Keratinocyte (primary cell): ENCODE data around the gene CALM1. TPM values are rescaled to one million over a fixed set of nuclear protein-coding genes. Genes with fewer than 3 reads are reported as not detected.
A peak's percentile ranks its signal among the peaks of the same experiment; 100 is the strongest.

Experiments used
- DNase-seq: peaks from one replicate; pipeline ENCODE4 v3.0.0-alpha.2; 2011; ENCODE audit warnings: low read depth, missing footprints, low spot score
- FAIRE-seq: peaks from 2 replicates; lab custom pipeline; 2011; peaks lifted over from hg19 to GRCh38; lab: Jason Lieb, UNC
- H2AFZ ChIP-seq: 2 replicates; pipeline ENCODE4 v1.6.0; 2012; ENCODE audit warnings: low read length, control low read depth, inconsistent platforms; ENCODE audit not compliant: control insufficient read depth
- H3K27ac ChIP-seq: 2 replicates; pipeline ENCODE4 v1.5.1; 2011; ENCODE audit warnings: low read length; ENCODE audit not compliant: control insufficient read depth, insufficient read depth
- H3K27me3 ChIP-seq: 3 replicates; pipeline ENCODE4 v1.6.0; 2011; ENCODE audit warnings: low read length; ENCODE audit not compliant: control insufficient read depth, insufficient read depth; ENCODE audit errors: extremely low read depth
- H3K36me3 ChIP-seq, 2 experiments: 2 replicates in 1 of 2; 3 replicates in 1 of 2; pipeline ENCODE4 v1.5.1; 2011; ENCODE audit warnings: low read length in 2 of 2, mild to moderate bottlenecking in 1 of 2; ENCODE audit not compliant: control insufficient read depth in 2 of 2, insufficient read depth in 2 of 2; ENCODE audit errors: extremely low read depth in 1 of 2
- H3K4me1 ChIP-seq: 3 replicates; pipeline ENCODE4 v1.5.1; 2011; ENCODE audit warnings: low read length; ENCODE audit not compliant: control insufficient read depth, insufficient read depth; ENCODE audit errors: extremely low read depth
- H3K4me2 ChIP-seq: 3 replicates; pipeline ENCODE4 v1.6.0; 2011; ENCODE audit warnings: low read depth, low read length; ENCODE audit not compliant: control insufficient read depth, insufficient read depth; ENCODE audit errors: extremely low read depth
- H3K4me3 ChIP-seq, 3 experiments: fragments of 200-600 bp in 1 of 3; sonication (generic) in 1 of 3; 2 replicates in 2 of 3; 3 replicates in 1 of 3; pipeline ENCODE4 v1.5.1; 2011 to 2016; ENCODE audit warnings: low read length in 3 of 3, mild to moderate bottlenecking in 3 of 3, control low read depth in 2 of 3, inconsistent platforms in 1 of 3, low read depth in 1 of 3, mixed read lengths in 1 of 3, mixed run types in 1 of 3, moderate library complexity in 1 of 3; ENCODE audit not compliant: control insufficient read depth in 2 of 3, insufficient read depth in 2 of 3; ENCODE audit errors: extremely low read depth in 1 of 3
- H3K79me2 ChIP-seq: 2 replicates; pipeline ENCODE4 v1.6.0; 2012; ENCODE audit warnings: low read length; ENCODE audit not compliant: control insufficient read depth, insufficient read depth
- H3K9ac ChIP-seq: 3 replicates; pipeline ENCODE4 v1.6.0; 2011; ENCODE audit warnings: low read length; ENCODE audit not compliant: control insufficient read depth, insufficient read depth; ENCODE audit errors: extremely low read depth
- H3K9me1 ChIP-seq: 3 replicates; pipeline ENCODE4 v1.6.0; 2011; ENCODE audit warnings: low read length; ENCODE audit not compliant: control insufficient read depth, insufficient read depth; ENCODE audit errors: extremely low read depth
- H3K9me3 ChIP-seq: 2 replicates; pipeline ENCODE4 v1.5.1; 2012; ENCODE audit warnings: low read depth, low read length; ENCODE audit not compliant: control insufficient read depth
- H4K20me1 ChIP-seq: 3 replicates; pipeline ENCODE4 v1.6.0; 2011; ENCODE audit warnings: low read length; ENCODE audit not compliant: control insufficient read depth, insufficient read depth; ENCODE audit errors: extremely low read depth
- CTCF ChIP-seq, 3 experiments: IDR thresholded peaks in 1 of 3; conservative IDR thresholded peaks in 1 of 3; optimal IDR thresholded peaks in 1 of 3; 2 replicates in 2 of 3; 3 replicates in 1 of 3; pipeline versions ENCODE3 to v1.5.1; 2011; ENCODE audit warnings: low read length in 3 of 3, mild to moderate bottlenecking in 3 of 3, moderate library complexity in 2 of 3, control low read depth in 1 of 3, inconsistent platforms in 1 of 3; ENCODE audit not compliant: insufficient read depth in 2 of 3; ENCODE audit errors: extremely low read depth in 1 of 3
- EZH2 ChIP-seq: IDR thresholded peaks from one replicate; pipeline ENCODE4 v1.6.1; 2012; ENCODE audit warnings: inconsistent platforms, mild to moderate bottlenecking, low read length, moderate library complexity
- dilution Hi-C: fragments of 300-500 bp; cut with MboI; formaldehyde crosslinking; loops from one replicate; pipeline ENCODE4 v1.7.0; 2020; ENCODE audit warnings: low sequenced_read_pairs; ENCODE audit not compliant: extremely low pct_ligation_motif_present
- polyA plus RNA-seq, 5 experiments: library from polyadenylated mRNA; depleted of rRNA in 3 of 5; stranded (reverse) in 3 of 5; stranded (forward) in 1 of 5; unstranded in 1 of 5; fragments of >200 nt; gene quantifications; 1 replicate in 1 of 5; 2 replicates in 3 of 5; 3 replicates in 1 of 5; pipeline versions ENCODE4 v1.2.1 to v1.2.3, GENCODE V29; 2011 to 2012; ENCODE audit warnings: missing spikeins in 2 of 5, low read depth in 1 of 5, low replicate concordance in 1 of 5

The CALM1 gene
- polyA plus RNA-seq, 1 donor (not counting 4 experiments of a cell fraction or from before 2014, with no cell fraction given): 575 TPM

DNA sequence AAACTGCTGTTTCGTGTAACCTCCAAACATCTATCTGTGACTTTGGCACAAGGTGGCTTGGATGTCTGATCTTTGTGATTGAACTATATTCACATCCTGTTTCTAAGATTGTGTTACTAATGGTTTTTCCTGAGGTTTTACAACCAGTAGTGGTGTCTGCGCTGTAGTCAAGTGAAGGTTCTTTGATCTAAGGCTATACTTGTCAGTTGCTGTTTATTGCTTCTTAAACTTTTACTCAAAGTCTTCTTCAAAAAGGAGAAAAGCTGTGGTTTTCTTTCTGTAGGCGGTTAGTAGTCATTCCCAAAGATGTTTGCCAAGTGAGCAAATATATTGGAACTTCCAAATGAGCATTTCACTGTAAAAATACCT, 12.3 kb upstream of the CALM1 start:
- FAIRE-seq (no peak), DNase-seq (no peak)
- Histone ChIP-seq H3K4me3 (no peak overlapping the region), H3K4me2 (peak overlapping the region; percentile 94), H4K20me1 (no peaks in the 10 kb centered on the region), H2AFZ (peak overlapping the region; percentile 85), H3K27ac (no peak overlapping the region), H3K9me3 (no peaks in the 10 kb centered on the region), H3K9ac (peak overlapping the region; percentile 100), H3K79me2 (no peaks in the 10 kb centered on the region), H3K27me3 (no peaks in the 10 kb centered on the region), H3K4me1 (peaks cover 28% of the 10 kb centered on the region), H3K9me1 (no peaks in the 10 kb centered on the region), H3K36me3 (no peaks in the 10 kb centered on the region)
- TF ChIP-seq CTCF (optimal IDR thresholded peaks at IDR 0.05 in 1 of 3, IDR thresholded peaks at IDR 0.05 in 1 of 3, conservative IDR thresholded peaks at IDR 0.05 in 1 of 3; ENCODE audit: extremely low read depth in 1 of 3, insufficient read depth in 2 of 3, low read length in 3 of 3): no peak
- no peak for TF ChIP-seq EZH2
- dilution Hi-C loops: no loop called here

DNA sequence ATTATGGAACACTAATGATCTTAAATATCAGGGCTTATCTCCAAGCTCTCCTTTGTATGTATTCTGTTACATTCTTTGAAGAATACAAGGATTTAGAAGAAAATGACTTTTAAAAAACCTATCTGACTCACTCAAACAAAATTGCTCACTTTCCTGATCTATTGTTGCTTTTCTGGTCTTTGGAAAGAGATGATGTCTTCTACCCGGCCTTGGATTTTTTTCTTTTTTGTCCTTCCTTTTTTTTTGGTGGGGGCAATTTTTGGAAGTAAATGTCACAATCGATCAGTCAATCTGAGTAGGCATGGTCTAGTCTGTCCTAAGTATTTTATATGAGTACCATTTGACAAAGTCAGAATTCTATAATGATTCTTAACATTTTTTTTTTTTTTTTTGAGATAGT, 10.5 kb upstream of the CALM1 start:
- Histone ChIP-seq H3K27ac (no peak overlapping the region), H3K27me3 (no peaks in the 10 kb centered on the region), H4K20me1 (no peaks in the 10 kb centered on the region), H2AFZ (no peak overlapping the region), H3K9me3 (no peaks in the 10 kb centered on the region), H3K36me3 (no peaks in the 10 kb centered on the region), H3K9me1 (no peaks in the 10 kb centered on the region), H3K4me2 (no peak overlapping the region), H3K79me2 (no peaks in the 10 kb centered on the region), H3K4me3 (no peak overlapping the region), H3K9ac (no peak overlapping the region), H3K4me1 (peaks cover 28% of the 10 kb centered on the region)
- no peak for TF ChIP-seq CTCF (optimal IDR thresholded peaks at IDR 0.05 in 1 of 3, IDR thresholded peaks at IDR 0.05 in 1 of 3, conservative IDR thresholded peaks at IDR 0.05 in 1 of 3; ENCODE audit: extremely low read depth in 1 of 3, insufficient read depth in 2 of 3, low read length in 3 of 3)
- no peak for TF ChIP-seq EZH2
- DNase-seq (no peak), FAIRE-seq (no peak)
- dilution Hi-C loops: no loop called here
